ENCODE results near the gene PPFIBP1.
A peak's percentile ranks its signal among the peaks of the same experiment; 100 is the strongest.
"Not testable (repeated sequence)": the region's sequence is repeated elsewhere in the genome, so short reads cannot be mapped to it uniquely, and the experiment has no call there.

Gene PPFIBP1

GRCh38 chr12:27711317-27711682 lies 187.3 kb downstream of the PPFIBP1 start:
- H3K4me3 ChIP-seq (replicated peaks in 1 of 2; ENCODE audit: low read depth in 2 of 2, low read length in 2 of 2) = peak overlapping the region; percentile 97 to 100
- peak in 1 of 2 donors; percentile 8 for DNase-seq (ENCODE audit: low read depth in 2 of 2)
- TF ChIP-seq CTCF (IDR thresholded peaks at IDR 0.05; ENCODE audit: low read depth, low read length) = no peak

DNA sequence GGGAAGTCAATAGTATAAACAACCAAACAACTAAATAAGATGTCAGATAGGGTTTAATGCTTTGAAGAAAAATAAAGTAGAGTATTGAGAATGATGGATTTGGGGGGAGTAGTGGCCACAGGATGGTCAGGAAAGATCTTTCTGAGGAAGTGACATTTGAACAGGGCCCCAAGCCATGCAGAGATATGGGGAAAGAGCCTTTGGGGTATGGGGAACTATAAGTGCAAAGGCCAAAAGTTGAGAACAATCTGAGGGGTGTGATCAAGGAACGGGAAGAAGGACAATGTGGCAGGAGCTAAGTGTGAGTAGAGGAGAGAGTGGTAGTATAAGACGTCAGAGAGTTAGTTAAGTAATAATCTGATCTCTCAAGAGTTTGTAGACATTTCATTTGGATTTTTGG lies 188.0 kb downstream of the PPFIBP1 start:
- peak overlapping the region; percentile 97 to 100 for H3K4me3 ChIP-seq (replicated peaks in 1 of 2; ENCODE audit: low read depth in 2 of 2, low read length in 2 of 2)
- TF ChIP-seq CTCF (IDR thresholded peaks at IDR 0.05; ENCODE audit: low read depth, low read length) = no peak
- no peak for DNase-seq (ENCODE audit: low read depth in 2 of 2)

DNA sequence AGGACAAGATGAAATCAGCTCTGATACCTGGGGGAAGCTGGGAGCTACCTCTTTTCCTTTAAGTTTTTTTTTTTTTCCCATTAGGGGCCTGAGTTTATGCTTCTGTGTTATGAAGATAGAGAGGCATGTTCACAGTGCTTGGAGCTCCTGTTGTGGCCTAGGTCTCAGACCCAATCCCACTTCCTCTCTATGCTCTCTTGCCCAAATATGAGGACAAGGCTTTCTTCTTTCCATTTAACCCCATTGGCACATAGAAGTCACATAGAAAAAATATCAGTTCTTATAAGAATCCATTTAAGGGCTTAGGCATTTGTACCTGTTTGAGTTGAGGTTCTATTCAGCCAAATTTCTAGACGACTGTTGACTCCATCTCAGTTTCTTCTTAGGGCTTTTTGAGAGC lies 199.2 kb downstream of the PPFIBP1 start:
- TF ChIP-seq CTCF (IDR thresholded peaks at IDR 0.05; ENCODE audit: low read depth, low read length) = no peak
- H3K4me3 ChIP-seq (replicated peaks in 1 of 2; ENCODE audit: low read depth in 2 of 2, low read length in 2 of 2) = no peak overlapping the region
- DNase-seq (ENCODE audit: low read depth in 2 of 2) = no peak

DNA sequence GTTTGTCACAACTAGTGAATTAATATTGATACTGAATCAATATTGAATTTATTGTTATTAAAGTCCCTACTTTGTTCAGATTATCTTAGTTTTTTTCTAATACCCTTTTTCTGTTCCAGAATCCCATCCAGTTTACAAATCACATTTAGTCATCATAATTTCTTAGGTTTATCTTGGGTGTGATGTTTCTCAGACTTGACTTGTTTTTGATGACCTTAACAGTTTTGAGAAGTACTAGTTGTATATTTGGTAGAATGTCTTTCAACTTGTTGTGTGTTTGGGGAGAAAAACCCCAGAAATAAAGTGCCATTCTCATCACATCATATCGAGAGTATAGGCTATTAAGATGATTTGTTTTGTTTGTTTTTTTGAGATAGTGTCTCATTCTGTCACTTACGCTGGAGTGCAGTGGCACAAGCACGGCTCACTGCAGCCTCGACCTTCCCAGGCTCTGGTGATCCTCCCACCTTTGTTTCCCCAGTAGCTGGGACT lies 206.1 kb downstream of the PPFIBP1 start:
- no peak overlapping the region for H3K4me3 ChIP-seq (replicated peaks in 1 of 2; ENCODE audit: low read depth in 2 of 2, low read length in 2 of 2)
- no peak for TF ChIP-seq CTCF (IDR thresholded peaks at IDR 0.05; ENCODE audit: low read depth, low read length)
- no peak for DNase-seq (ENCODE audit: low read depth in 2 of 2)

DNA sequence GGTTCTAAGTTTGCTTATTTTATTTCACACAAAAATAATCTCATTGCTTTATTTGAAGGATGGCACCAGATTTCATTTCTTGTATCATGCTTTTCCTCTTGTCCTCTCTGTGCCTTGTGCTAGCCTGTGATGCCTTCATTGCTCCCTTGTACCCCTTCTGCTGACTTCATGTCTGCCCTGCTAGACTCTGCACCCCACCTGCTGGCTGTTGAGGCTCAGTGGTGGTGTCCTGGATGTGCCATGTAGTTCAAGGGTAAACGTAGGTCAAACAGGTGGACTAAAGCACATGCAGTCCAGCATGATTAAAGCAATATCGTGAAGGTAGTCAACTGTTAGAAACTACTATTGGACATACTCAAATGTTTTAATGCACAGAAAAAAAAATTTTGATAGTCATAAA lies 208.3 kb downstream of the PPFIBP1 start:
- TF ChIP-seq CTCF (IDR thresholded peaks at IDR 0.05; ENCODE audit: low read depth, low read length) = peak; percentile 40
- no peak overlapping the region for H3K4me3 ChIP-seq (replicated peaks in 1 of 2; ENCODE audit: low read depth in 2 of 2, low read length in 2 of 2)

GRCh38 chr12:27733052-27733656 lies 209.1 kb downstream of the PPFIBP1 start:
- H3K4me3 ChIP-seq (replicated peaks in 1 of 2; ENCODE audit: low read depth in 2 of 2, low read length in 2 of 2) = no peak overlapping the region
- peak; percentile 60 to 66 for DNase-seq (ENCODE audit: low read depth in 2 of 2)
- TF ChIP-seq CTCF (IDR thresholded peaks at IDR 0.05; ENCODE audit: low read depth, low read length) = peak; percentile 91

More for the DNA sequence above, 208.3 kb downstream of the PPFIBP1 start:
- DNase-seq (ENCODE audit: low read depth in 2 of 2) = peak in 1 of 2 donors; percentile 22

DNA sequence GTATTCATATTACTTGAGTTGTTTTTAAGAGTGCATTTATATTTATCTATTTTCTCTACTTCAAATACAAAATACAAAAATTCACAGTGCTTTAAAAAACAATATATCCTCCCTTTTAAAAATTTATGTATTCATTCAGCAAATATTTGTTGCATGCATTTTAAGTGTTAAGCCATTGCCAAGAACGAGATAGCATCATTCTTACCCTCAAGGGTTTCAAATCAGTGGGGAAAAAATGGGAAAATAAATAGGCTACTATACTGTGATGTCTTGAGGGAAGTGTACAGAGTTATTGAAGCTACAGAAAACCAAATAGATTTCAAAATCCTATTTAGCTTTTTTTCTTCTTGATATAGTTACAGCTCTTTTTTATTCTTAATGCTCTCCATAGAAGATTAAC lies 209.8 kb downstream of the PPFIBP1 start:
- no peak for TF ChIP-seq CTCF (IDR thresholded peaks at IDR 0.05; ENCODE audit: low read depth, low read length)
- DNase-seq (ENCODE audit: low read depth in 2 of 2) = peak; percentile 15 to 19
- H3K4me3 ChIP-seq (replicated peaks in 1 of 2; ENCODE audit: low read depth in 2 of 2, low read length in 2 of 2) = no peak overlapping the region

GRCh38 chr12:27734321-27734720 lies 210.3 kb downstream of the PPFIBP1 start:
- not testable (repeated sequence) for H3K4me3 ChIP-seq (replicated peaks in 1 of 2; ENCODE audit: low read depth in 2 of 2, low read length in 2 of 2)

More at GRCh38 chr12:27734321-27734720, 210.3 kb downstream of the PPFIBP1 start:
- DNase-seq (ENCODE audit: low read depth in 2 of 2) = not testable (repeated sequence)

All from cardiac fibroblast (primary cell).